Inflammatory macrophage treated with lipopolysaccharide for 4 hours (primary cell): ENCODE measurements around the gene EGFLAM.

Experiments
- DNase-seq: peaks from one replicate; pipeline ENCODE4 v3.0.0-alpha.2; 2020

The EGFLAM gene

DNA sequence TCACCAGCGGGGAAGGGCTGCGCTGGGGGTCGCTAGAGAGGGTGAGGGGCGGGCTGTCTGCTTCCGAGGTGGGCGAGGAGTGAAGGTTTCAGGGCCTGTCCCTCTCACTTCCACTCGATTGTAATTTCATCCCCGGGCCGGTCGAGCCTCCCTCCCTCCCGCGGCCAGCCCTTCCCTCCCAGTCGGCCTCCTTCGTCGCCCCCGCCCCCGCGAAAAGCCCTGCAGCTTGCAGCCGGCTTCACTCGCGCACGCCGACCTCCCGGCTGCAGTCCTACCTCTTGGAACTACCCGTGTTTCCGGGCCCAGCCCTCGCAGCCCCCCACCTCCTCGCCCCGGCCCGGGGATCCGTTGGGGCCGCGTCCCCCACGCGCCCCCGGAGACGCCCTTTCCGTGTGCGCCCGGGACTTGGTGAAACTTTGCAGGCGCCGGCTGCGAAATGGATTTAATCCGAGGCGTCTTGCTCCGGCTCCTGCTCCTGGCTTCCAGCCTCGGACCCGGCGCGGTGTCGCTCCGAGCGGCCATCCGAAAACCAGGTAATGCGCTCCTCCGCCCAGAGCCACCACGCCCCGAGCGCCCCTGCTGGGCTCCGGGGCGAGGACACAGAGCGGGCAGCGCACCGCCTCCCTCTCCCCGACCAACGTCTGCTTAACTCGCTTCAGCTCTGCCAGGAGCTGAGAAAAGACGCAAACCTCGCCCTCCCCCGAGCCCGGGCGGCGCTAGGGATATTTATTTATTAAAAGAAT is at the start of gene EGFLAM:
Gene EGFLAM (plus strand): TSS at position 241 of the 743 bp plus-strand sequence. CDS start 196 bp downstream, at position 437.
- no peak for DNase-seq

DNA sequence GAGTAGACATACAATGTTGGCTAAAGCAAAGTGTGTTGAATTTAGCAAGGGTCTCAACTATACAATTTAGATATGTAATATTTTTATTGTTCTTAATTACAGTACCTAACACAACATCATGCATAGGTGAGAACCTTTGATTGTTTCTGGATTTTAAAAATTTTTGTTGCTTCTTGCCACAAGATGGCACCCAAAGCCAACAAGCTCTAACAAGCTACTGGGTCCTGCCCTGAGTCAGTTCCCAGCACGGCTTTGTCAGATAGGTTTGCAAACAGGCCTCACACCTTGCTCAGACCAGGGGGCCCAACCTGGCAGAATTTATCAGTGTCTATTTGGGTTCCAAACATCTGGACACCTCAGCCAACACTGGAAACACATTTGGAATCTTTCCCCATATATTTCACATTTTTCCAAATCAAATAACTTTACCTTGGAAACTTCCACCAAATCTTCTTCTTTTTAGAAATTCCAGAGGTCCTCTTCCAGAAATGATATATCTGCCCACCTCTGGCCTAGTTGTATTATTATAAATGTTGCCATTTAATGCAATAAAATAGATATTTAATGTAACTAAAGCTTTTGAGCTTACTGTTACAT is 49.5 kb upstream of the EGFLAM start:
- no peak for DNase-seq

DNA sequence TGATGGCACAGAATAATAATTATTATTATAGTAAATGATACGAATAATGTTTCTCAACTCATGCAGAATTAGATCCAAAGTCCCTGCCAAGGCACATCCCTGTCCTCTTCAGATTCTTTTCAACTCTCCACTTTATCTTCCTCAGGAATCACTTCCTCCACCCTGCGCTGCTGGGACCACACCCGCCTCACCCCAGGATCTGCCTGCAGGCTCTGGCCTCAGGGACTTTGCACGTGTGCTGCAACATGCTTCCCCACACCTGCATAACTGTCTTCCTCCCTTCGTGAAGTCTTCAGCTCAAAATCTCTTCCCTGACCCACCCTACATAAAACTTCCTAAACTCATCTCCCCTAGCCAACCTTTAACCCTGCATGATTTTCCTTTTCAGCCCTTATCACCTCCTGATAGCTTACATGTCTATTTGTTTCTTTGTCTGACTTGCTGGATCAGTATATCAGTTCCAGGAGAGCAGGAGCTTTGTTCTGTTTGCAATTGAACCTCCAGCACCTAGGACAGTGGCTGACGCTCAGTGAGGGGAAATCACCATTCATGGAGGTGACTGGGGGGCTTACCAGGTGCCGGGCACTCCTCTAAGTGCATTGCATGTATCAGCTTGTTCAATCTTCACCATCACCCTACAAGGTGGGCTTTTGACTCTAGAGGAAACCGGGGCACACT is 47.5 kb upstream of the EGFLAM start:
- no peak for DNase-seq

DNA sequence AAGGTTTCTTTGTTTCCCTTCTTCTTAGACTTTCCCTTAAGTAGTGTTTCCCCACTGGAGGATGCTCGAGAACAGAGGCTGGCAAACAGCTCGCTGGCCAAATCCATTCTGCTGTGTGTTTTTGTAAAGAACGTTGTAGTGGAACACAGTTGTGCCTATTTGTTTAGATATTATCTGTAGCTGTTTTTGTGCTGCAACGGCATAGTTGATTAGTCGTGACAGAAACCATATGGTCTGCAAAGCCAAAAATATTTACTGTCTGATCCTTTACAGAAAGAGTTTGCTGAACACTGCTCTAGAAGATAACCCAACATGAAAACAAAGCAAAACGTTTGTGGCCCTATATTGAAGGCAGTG is 47.0 kb upstream of the EGFLAM start:
- DNase-seq: no peak

DNA sequence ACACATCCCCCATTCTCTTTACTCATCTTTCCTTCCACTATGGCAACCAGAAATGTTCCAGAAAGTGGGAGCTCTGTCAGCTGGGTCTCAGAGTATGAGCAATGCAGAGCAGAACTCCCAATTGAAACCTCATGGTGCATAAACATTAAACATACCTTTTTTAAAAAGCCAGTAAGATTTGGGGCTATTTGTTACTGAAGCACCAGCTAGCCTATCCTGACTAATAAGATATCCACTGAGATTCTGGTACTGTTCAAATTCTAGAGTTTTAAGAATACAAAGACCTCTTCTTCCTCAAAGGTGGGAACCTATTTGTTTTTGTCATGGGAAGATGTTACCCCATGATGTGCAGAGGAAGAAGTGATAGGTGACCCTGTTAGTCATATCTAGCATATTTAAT is 46.1 kb upstream of the EGFLAM start:
- DNase-seq: no peak

DNA sequence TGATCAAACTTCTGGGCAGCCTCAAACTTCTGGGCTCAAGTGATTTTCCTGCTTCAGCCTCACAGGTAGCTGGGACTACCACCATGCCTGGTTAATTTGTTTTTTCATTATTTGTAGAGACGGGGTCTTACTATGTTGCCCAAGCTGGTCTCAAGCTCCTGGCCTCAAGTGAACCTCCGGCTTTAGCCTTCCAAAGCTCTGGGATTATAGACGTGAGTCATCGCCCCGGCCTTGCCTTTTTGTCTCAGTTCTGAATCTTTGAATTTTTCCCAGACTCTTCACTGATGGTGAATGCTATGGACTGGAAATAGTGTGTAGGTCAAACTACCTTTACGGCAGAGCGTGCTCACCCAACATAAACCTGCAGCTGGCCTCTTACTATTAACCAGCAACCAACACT is 32.3 kb upstream of the EGFLAM start:
- no peak for DNase-seq

DNA sequence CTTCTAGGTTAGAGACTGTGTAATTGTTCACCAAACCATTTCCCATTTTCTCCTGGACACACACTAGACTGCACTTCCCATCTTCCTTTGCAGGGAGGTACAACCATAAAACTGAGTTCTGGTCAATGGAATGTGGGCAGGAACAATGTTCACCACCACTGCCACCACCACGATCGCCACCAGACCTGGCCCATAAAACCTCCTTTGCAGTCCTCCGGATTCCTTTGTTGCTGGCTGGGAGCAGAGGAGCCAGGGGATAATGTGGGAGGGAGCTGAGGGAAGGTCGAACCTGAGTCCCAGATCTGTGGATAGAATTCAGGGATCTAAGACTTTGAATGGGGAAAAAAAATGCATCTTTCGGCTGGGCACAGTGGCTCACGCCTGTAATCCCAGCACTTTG is 29.4 kb upstream of the EGFLAM start:
- no peak for DNase-seq

DNA sequence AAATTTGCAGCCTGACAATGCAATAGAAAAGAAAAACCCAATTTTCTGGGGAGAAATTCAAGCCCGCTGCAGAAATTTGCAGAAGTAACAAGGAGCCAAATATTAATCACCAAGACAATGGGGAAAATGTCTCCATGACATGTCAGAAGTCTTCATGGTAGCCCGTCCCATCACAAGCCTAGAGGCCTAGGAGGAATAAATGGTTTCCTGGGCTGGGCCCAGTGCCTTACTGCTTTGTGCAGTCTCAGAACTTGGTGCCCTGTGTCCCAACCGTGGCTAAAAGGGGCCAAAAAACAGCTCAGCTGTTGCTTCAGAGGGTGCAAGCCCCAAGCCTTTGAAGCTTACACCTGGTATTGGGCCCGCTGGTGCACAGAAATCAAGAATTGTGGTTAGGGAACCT is 23.6 kb upstream of the EGFLAM start:
- DNase-seq: no peak

DNA sequence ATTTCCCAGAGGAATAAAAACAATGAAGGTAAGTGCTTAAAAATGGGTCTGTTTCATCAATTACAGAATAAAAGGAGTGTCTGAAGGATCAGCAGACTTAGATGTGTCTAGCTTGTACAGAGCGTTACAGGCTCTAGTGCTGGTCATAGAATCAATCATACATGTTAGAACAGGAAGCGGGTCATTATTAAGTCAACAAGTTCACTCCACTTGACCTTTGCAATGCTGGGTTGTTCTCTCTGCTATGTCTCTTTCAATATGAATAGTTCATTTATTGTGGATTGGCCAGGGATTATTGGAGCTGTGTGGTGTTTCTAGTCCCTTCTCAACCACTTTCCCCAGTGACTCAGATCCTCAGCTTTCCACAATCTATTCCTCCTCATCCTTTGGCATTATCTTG is 20.7 kb upstream of the EGFLAM start:
- no peak for DNase-seq

DNA sequence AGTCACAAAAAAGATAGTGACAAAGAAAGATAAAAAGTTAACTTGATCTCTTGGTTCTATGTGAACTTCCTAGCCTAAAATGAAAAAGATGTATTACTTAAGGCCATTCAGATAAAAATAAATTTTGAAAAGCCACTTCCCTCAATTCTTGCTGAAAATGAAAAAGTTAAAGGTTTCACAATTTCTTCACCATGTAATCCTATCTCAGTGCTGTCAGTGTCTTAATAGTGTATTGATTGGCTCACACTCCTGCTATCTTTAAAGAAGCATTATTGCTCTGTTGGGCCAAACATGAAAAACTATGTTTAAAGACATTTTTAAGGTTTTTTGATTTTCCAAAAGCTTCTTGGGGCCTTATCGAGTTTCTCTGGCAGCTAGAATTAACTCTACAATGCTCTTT is 18.1 kb upstream of the EGFLAM start:
- DNase-seq: no peak

DNA sequence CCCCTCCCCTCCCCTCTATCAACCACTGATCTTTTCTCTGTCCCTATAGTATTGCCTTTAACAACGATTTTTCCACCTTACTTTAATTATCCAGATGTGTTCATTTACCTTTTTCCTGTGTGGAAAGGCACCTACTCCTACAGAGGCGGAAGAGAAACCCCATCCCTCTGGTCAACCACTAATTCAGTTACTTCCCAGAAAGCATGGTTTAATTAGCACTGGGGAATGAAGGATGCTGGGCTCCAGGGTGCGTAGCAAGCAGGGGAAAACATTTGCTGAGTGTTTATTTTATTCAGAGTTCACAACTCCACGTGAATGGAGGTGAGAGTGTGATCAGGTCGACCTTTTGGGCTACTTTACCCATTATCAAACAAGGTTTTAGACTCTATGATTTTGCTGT is 16.7 kb upstream of the EGFLAM start:
- no peak for DNase-seq

DNA sequence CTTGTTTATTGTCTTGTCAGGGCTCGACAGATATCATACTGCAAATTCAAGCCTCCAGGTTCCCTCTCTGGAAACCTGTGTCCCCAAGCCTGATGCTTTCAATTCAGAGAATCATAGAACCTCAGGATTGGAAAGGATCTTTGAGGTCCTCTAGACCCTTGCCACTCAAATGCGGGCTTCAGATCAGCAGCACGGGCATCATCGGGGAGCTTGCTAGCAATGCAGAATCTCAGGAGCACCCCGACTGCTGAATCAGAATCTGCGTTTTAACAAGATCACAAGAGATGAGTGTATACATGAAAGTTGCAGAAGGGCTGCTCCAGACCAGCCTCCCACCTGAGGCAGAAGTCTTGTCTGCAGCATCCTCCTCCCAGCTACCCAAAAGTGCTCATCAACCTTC is 13.1 kb upstream of the EGFLAM start:
- DNase-seq: no peak

DNA sequence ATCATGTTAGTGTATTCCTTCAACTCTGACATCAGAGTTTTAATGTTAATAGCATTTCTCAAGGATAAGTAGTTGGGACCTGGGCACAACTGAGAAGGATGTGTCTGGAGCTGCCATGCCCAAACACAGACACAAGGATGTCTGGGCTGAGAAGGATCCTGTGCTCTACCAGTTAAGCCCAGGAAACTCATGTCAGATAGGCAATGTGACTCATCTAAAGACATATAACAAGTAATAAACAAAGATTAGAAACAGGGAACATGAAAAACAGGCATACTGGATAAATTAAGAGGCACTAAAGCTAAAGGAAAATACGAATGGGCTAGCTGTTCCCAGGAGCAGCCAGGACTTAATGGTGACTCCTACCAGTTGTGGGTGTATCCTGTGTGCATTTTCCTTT is 9.1 kb upstream of the EGFLAM start:
- no peak for DNase-seq

DNA sequence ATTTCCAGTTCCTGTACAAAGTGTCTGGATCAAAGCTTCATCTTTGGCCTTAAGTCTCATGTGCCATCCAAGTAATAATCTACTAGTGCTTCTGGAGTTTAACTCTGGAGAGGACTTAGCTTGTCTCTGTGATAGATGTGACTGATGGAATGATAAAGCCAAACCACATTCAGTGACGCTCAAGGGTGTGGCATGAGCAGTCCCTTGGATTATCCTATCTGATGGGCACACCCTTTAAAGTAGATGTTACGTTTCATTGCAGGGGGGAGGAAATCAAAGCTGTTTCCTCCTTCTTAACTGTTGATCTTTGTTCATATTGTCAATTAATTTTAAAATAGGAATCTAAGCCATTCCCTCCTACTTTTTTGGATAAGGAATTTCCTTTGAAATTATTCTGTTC is 8.5 kb upstream of the EGFLAM start:
- no peak for DNase-seq

DNA sequence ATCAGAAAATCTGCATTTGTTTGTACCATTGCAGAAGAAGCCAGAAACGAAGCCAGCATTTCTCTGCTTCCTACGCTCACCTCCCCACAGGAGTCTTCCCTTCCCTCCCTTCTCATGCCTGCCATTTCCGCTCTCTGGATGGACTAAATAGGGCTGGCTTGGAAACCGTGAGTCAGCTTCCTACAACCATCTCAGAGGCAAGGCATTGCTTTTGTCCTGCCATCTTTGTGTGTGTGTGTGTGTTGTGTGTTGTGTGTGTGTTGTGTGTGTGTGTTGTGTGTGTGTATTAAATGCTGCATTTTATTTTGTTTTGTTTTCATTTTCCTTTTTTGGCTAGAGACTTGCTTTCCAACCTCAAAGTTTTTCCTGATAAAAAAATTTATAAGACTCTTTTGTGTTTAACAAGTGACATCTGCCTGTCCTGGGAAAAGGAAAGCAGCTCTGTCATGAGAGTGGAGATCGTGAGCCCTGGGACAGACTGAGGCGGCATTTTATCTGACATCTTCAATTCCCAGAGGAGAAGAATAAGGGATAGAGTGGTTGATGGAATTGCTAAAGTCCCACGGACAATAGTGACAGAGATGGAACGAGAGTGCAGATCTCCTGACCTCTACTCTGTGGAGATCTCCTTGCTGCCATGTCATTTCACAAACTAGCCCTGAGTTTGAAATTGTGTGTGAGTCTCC is 7.5 kb upstream of the EGFLAM start:
- DNase-seq: no peak

DNA sequence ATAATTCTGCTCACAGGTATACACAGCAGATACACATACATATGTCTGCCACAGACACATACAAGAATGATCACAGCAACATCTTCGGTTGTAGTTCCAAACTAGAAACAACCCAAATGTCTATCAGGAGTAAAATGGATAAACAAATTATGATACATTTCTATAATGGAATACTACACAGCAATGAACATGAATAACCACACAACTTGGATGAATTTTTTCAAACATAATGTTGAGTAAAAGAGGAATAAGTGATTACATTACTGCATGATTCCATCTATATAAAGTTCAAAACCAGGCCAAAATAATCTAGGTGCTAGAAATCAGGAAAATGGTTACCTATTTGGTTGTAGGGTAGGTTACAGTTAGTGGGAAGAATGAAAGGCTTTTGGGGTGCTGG is 4.6 kb upstream of the EGFLAM start:
- DNase-seq: no peak

DNA sequence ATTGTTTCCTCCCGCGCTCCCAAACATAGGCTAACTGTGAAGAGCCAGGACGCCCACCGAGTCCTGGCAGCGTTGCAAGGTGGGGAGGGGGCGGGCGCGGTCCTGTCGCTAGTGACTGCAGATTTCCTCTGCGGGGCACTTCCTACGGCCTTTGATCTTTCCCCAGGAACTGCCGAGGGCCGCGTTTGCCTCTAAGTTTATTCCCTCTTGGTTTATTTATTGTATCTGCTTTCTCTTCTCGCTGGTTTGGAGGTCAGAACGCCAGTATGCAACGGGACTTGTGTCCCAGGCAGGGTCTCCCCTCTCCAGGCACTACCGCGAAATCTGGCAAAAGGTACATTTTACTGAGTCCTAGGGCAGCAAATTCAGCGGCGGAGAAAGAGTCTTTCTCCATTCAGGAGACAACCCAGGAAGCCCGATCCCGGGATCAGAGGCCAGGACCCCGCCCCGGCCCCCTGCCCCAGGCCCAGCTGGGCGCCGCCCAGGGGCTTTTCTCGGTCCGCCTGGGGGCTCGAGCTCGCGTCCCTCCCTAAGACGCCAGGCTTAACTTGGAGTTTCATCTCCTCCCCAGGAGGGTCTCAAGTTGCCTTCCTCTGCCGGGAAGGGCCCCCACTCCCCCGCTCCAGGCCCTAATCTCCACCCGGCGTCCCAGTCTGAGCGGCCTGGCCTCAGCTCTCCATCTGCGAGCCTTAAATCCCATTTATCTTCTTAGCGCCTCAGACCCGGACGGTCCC is 884 bp upstream of the EGFLAM start:
- no peak for DNase-seq

DNA sequence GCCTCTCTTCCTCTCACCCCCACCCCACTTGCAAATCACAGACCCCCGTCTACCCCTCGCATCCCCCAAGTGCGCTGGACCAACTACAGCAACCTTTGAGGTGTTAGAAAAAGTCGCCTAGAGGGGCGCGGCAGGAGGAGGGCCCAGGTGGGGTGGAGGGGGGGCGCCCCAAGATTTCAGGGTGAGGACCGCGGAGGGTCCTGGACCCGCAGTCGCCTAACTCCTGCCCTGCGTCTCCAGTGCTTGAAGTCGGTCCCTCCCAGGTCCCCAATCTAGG is 379 bp upstream of the EGFLAM start:
- no peak for DNase-seq

DNA sequence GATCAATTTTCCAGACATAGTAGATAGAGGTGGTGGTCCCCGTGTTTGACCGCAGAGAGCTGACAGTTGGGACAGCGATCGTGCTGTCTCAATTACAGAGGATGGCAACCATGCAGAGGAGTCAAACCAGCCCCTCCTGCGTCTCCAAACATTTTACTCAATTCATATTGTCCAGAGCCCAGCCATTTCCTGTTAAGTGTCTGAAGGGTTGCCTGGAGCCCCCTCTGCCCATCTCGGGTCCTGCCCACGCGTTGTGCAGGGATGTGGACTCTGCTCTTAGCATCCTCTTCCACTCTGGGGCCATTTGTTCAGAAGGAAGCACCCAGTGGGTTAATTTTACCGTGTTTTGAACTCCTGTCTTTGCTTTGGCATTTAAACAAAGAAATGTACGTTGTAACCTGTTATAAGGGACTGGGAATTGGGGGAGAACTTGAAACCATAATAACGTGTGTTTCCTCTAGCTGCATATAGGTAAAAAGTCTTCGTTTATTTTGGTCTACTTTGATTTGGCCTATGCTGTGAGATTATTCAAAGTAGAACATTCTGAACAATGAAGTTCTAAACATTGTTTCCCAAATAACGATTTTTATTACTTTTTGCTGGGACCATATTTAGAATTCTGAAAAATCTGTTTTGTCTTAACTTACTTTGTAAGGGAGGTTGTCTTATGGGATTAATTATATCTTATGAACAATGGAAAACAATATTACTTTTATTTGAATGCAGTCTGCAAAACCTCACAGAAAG is 876 bp downstream of the EGFLAM start:
- no peak for DNase-seq

DNA sequence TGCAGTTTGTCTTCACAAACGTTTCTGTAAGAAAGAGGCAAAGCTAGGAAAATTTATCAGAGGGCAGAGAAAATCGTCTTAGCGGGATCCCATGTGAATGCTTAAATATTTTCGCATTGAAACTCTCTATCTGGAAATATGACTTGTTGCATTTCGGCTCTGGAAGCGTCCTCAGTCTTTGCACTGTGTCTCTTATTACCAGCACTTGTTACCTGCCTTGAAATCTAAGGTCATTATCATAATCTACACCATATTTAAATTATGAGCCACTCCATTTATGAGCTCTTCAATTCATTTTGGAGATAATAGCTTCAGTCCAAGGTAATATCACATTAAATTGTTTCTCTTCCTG is 1.4 kb downstream of the EGFLAM start:
- no peak for DNase-seq

DNA sequence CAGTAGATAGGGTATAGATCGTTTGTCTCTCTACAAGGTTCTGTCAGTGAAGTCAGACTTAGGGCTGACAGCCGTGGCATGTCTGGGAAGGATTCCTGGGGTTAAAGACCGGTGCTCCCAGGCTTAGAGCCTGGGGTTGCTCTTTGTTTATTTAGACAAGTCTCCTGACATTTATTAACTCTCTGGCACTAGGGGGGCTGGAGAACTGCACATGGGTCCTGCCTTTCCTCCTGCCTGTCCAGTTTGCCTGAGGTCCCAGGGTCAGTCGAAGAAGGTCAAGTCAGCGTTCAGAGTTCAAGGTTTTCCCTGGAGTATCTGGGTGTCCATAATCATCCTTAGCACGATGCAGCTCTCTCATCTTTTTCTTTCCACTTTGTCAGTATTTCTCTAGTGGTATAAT is 5.6 kb downstream of the EGFLAM start:
- DNase-seq: no peak

DNA sequence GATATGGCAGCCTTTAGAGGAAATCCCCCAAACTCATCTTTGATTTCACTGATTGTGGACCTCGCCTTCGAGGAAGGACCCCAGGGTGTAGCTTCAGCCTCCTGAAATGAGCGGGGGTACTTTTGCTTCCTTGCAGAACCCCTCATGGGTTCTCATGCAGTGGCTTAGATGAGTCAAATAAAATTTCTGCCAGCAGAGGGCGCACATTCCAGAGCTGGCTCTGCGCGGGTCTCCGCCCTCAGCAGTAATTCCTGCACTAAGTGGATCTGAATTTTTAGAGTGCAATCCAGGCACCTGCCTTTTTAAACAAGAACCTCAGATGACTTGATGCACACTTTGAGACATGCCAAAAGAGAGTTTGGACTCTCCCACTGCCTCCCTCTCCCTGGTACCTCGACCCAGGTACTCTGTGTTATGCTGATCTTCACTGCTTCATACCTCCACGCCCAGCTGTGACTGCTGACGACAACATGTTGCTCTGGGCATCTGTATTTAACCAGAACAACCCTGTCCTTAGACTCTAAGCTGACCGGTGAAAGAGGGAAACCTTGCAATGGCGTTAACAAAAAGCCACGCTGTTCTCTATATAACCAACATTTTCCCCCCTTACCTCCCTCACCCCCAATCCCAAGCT is 7.3 kb downstream of the EGFLAM start:
- peak; percentile 29 for DNase-seq
